SKM-1 (cell line): ENCODE data around the gene HVCN1.
"Not testable (repeated sequence)": the region's sequence is repeated elsewhere in the genome, so short reads cannot be mapped to it uniquely, and the experiment has no call there.

Experiments
- DNase-seq: peaks from one replicate; lab custom pipeline; 2025; ENCODE audit not compliant: unreplicated experiment; lab: John Stamatoyannopoulos, UW

HVCN1 gene

GRCh38 chr12:110619534-110619953 is 69.4 kb downstream of the HVCN1 start:
- no peak for DNase-seq

GRCh38 chr12:110616471-110617115 is 72.3 kb downstream of the HVCN1 start:
- no peak for DNase-seq

GRCh38 chr12:110615171-110615570 is 73.7 kb downstream of the HVCN1 start:
- DNase-seq = no peak

GRCh38 chr12:110613771-110614684 is 74.9 kb downstream of the HVCN1 start, which contains the start of gene TCTN1:
Gene TCTN1, plus strand, starts transcription at chr12:110614129. Its CDS starts 54 bp downstream, at chr12:110614183.
- DNase-seq = peak; percentile 54

- DNase-seq = no peak
Measured at GRCh38 chr12:110613071-110613770, 75.7 kb downstream of the HVCN1 start.

GRCh38 chr12:110606253-110606611 is 82.7 kb downstream of the HVCN1 start:
- DNase-seq = no peak

- not testable (repeated sequence) for DNase-seq
Measured at GRCh38 chr12:110602085-110602814, 86.7 kb downstream of the HVCN1 start.

- DNase-seq = peak; percentile 8
Measured at GRCh38 chr12:110600254-110600653, 88.7 kb downstream of the HVCN1 start.

- no peak for DNase-seq
Measured at GRCh38 chr12:110599334-110599733, 89.6 kb downstream of the HVCN1 start.
